HEK293 (cell line): ENCODE results near the gene KATNB1.

Experiments
- BCL11A ChIP-seq: fragments of 450-650 bp; formaldehyde crosslinking; IDR thresholded peaks from 2 replicates; pipeline ENCODE4 v1.5.1; 2016; ENCODE audit warnings: low read depth, missing biosample characterization, missing genetic modification characterization
- CTCF ChIP-seq: fragments of 450-650 bp; formaldehyde crosslinking; IDR thresholded peaks from 2 replicates; pipeline ENCODE4 v1.5.1; 2016; ENCODE audit warnings: missing biosample characterization, missing genetic modification characterization
- GFI1B ChIP-seq: fragments of 450-650 bp; formaldehyde crosslinking; IDR thresholded peaks from 2 replicates; pipeline ENCODE4 v1.5.1; 2016; ENCODE audit warnings: missing biosample characterization, missing genetic modification characterization
- PBX3 ChIP-seq: sonication (generic); formaldehyde crosslinking; IDR thresholded peaks from 2 replicates; pipeline ENCODE4 v1.8.1; 2022; ENCODE audit warnings: mild to moderate bottlenecking, moderate library complexity, missing genetic modification reagents
- ZBTB17 ChIP-seq: fragments of 450-650 bp; formaldehyde crosslinking; IDR thresholded peaks from 2 replicates; pipeline ENCODE4 v1.5.1; 2016; ENCODE audit warnings: missing biosample characterization, missing genetic modification characterization
- ZNF114 ChIP-seq: fragments of 450-650 bp; formaldehyde crosslinking; IDR thresholded peaks from 2 replicates; pipeline ENCODE4 v1.5.0; 2017; ENCODE audit warnings: missing biosample characterization, missing genetic modification characterization
- ZNF214 ChIP-seq: fragments of 450-650 bp; formaldehyde crosslinking; IDR thresholded peaks from 2 replicates; pipeline ENCODE4 v1.5.1; 2017; ENCODE audit warnings: missing biosample characterization, mild to moderate bottlenecking, missing genetic modification characterization, borderline replicate concordance
- ZNF302 ChIP-seq: fragments of 450-650 bp; formaldehyde crosslinking; IDR thresholded peaks from 2 replicates; pipeline ENCODE4 v1.5.1; 2016; ENCODE audit warnings: missing biosample characterization, missing genetic modification characterization, low read depth
- ZNF692 ChIP-seq: fragments of 450-650 bp; formaldehyde crosslinking; IDR thresholded peaks from 2 replicates; pipeline ENCODE4 v1.5.1; 2016; ENCODE audit warnings: missing biosample characterization, missing genetic modification characterization
- ZNF776 ChIP-seq: fragments of 450-650 bp; formaldehyde crosslinking; IDR thresholded peaks from 2 replicates; pipeline ENCODE4 v1.5.0; 2017; ENCODE audit warnings: missing biosample characterization, missing genetic modification characterization, borderline replicate concordance
- TF ChIP-seq, protein P1 (sequence below): fragments of 450-650 bp; formaldehyde crosslinking; IDR thresholded peaks from 2 replicates; pipeline ENCODE4 v1.5.1; 2016; ENCODE audit warnings: missing biosample characterization, missing genetic modification characterization

DNA sequence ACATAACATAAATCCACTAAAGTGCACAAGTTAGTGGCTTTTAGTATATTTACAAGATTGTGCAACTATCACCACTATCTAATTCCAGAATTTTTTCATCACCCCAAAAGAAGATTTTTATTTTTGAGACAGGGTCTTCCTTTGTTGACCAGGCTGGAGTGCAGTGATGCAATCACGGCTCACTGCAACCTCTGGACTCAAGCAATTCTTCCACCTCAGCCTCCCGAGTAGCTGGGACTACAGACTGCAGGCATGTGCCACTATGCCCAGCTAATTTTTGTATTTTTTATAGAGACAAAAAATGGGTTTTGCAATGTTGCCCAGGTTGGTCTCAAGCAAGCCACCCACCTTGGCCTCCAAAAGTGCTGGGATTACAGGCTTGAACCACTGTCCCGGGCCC, 25.9 kb upstream of the KATNB1 start:
- no peak for TF ChIP-seq CTCF (tag by site-specific recombination)
- TF ChIP-seq ZNF692 (tag by site-specific recombination), result no peak
- TF ChIP-seq PBX3, result no peak
- TF ChIP-seq ZNF214 (tag by site-specific recombination), result no peak
- no peak for TF ChIP-seq GFI1B (tag by site-specific recombination)
- TF ChIP-seq ZNF776 (tag by site-specific recombination), result no peak
- TF ChIP-seq BCL11A (tag by site-specific recombination), result no peak
- no peak for TF ChIP-seq ZBTB17 (tag by site-specific recombination)
- TF ChIP-seq ZNF302 (tag by site-specific recombination), result no peak
- TF ChIP-seq, protein P1, sequence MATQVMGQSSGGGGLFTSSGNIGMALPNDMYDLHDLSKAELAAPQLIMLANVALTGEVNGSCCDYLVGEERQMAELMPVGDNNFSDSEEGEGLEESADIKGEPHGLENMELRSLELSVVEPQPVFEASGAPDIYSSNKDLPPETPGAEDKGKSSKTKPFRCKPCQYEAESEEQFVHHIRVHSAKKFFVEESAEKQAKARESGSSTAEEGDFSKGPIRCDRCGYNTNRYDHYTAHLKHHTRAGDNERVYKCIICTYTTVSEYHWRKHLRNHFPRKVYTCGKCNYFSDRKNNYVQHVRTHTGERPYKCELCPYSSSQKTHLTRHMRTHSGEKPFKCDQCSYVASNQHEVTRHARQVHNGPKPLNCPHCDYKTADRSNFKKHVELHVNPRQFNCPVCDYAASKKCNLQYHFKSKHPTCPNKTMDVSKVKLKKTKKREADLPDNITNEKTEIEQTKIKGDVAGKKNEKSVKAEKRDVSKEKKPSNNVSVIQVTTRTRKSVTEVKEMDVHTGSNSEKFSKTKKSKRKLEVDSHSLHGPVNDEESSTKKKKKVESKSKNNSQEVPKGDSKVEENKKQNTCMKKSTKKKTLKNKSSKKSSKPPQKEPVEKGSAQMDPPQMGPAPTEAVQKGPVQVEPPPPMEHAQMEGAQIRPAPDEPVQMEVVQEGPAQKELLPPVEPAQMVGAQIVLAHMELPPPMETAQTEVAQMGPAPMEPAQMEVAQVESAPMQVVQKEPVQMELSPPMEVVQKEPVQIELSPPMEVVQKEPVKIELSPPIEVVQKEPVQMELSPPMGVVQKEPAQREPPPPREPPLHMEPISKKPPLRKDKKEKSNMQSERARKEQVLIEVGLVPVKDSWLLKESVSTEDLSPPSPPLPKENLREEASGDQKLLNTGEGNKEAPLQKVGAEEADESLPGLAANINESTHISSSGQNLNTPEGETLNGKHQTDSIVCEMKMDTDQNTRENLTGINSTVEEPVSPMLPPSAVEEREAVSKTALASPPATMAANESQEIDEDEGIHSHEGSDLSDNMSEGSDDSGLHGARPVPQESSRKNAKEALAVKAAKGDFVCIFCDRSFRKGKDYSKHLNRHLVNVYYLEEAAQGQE, result no peak
- no peak for TF ChIP-seq ZNF114
